Keratinocyte (primary cell): ENCODE results near the gene MLLT3. TPM values are rescaled to one million over a fixed set of nuclear protein-coding genes. Genes with fewer than 3 reads are reported as not detected.
"Not testable (repeated sequence)": the region's sequence is repeated elsewhere in the genome, so short reads cannot be mapped to it uniquely, and the experiment has no call there.

Experiments
- DNase-seq: peaks from one replicate; pipeline ENCODE4 v3.0.0-alpha.2; 2011; ENCODE audit warnings: low read depth, missing footprints, low spot score
- FAIRE-seq: peaks from 2 replicates; lab custom pipeline; 2011; peaks lifted over from hg19 to GRCh38; lab: Jason Lieb, UNC
- H2AFZ ChIP-seq: 2 replicates; pipeline ENCODE4 v1.6.0; 2012; ENCODE audit warnings: low read length, control low read depth, inconsistent platforms; ENCODE audit not compliant: control insufficient read depth
- H3K27ac ChIP-seq: 2 replicates; pipeline ENCODE4 v1.5.1; 2011; ENCODE audit warnings: low read length; ENCODE audit not compliant: control insufficient read depth, insufficient read depth
- H3K27me3 ChIP-seq: 3 replicates; pipeline ENCODE4 v1.6.0; 2011; ENCODE audit warnings: low read length; ENCODE audit not compliant: control insufficient read depth, insufficient read depth; ENCODE audit errors: extremely low read depth
- H3K36me3 ChIP-seq, 2 experiments: 2 replicates in 1 of 2; 3 replicates in 1 of 2; pipeline ENCODE4 v1.5.1; 2011; ENCODE audit warnings: low read length in 2 of 2, mild to moderate bottlenecking in 1 of 2; ENCODE audit not compliant: control insufficient read depth in 2 of 2, insufficient read depth in 2 of 2; ENCODE audit errors: extremely low read depth in 1 of 2
- H3K4me1 ChIP-seq: 3 replicates; pipeline ENCODE4 v1.5.1; 2011; ENCODE audit warnings: low read length; ENCODE audit not compliant: control insufficient read depth, insufficient read depth; ENCODE audit errors: extremely low read depth
- H3K4me2 ChIP-seq: 3 replicates; pipeline ENCODE4 v1.6.0; 2011; ENCODE audit warnings: low read depth, low read length; ENCODE audit not compliant: control insufficient read depth, insufficient read depth; ENCODE audit errors: extremely low read depth
- H3K4me3 ChIP-seq, 3 experiments: fragments of 200-600 bp in 1 of 3; sonication (generic) in 1 of 3; 2 replicates in 2 of 3; 3 replicates in 1 of 3; pipeline ENCODE4 v1.5.1; 2011 to 2016; ENCODE audit warnings: low read length in 3 of 3, mild to moderate bottlenecking in 3 of 3, control low read depth in 2 of 3, inconsistent platforms in 1 of 3, low read depth in 1 of 3, mixed read lengths in 1 of 3, mixed run types in 1 of 3, moderate library complexity in 1 of 3; ENCODE audit not compliant: control insufficient read depth in 2 of 3, insufficient read depth in 2 of 3; ENCODE audit errors: extremely low read depth in 1 of 3
- H3K79me2 ChIP-seq: 2 replicates; pipeline ENCODE4 v1.6.0; 2012; ENCODE audit warnings: low read length; ENCODE audit not compliant: control insufficient read depth, insufficient read depth
- H3K9ac ChIP-seq: 3 replicates; pipeline ENCODE4 v1.6.0; 2011; ENCODE audit warnings: low read length; ENCODE audit not compliant: control insufficient read depth, insufficient read depth; ENCODE audit errors: extremely low read depth
- H3K9me1 ChIP-seq: 3 replicates; pipeline ENCODE4 v1.6.0; 2011; ENCODE audit warnings: low read length; ENCODE audit not compliant: control insufficient read depth, insufficient read depth; ENCODE audit errors: extremely low read depth
- H3K9me3 ChIP-seq: 2 replicates; pipeline ENCODE4 v1.5.1; 2012; ENCODE audit warnings: low read depth, low read length; ENCODE audit not compliant: control insufficient read depth
- H4K20me1 ChIP-seq: 3 replicates; pipeline ENCODE4 v1.6.0; 2011; ENCODE audit warnings: low read length; ENCODE audit not compliant: control insufficient read depth, insufficient read depth; ENCODE audit errors: extremely low read depth
- CTCF ChIP-seq, 3 experiments: IDR thresholded peaks in 1 of 3; conservative IDR thresholded peaks in 1 of 3; optimal IDR thresholded peaks in 1 of 3; 2 replicates in 2 of 3; 3 replicates in 1 of 3; pipeline versions ENCODE3 to v1.5.1; 2011; ENCODE audit warnings: low read length in 3 of 3, mild to moderate bottlenecking in 3 of 3, moderate library complexity in 2 of 3, control low read depth in 1 of 3, inconsistent platforms in 1 of 3; ENCODE audit not compliant: insufficient read depth in 2 of 3; ENCODE audit errors: extremely low read depth in 1 of 3
- EZH2 ChIP-seq: IDR thresholded peaks from one replicate; pipeline ENCODE4 v1.6.1; 2012; ENCODE audit warnings: inconsistent platforms, mild to moderate bottlenecking, low read length, moderate library complexity
- dilution Hi-C: fragments of 300-500 bp; cut with MboI; formaldehyde crosslinking; loops from one replicate; pipeline ENCODE4 v1.7.0; 2020; ENCODE audit warnings: low sequenced_read_pairs; ENCODE audit not compliant: extremely low pct_ligation_motif_present
- polyA plus RNA-seq, 5 experiments: library from polyadenylated mRNA; depleted of rRNA in 3 of 5; stranded (reverse) in 3 of 5; stranded (forward) in 1 of 5; unstranded in 1 of 5; fragments of >200 nt; gene quantifications; 1 replicate in 1 of 5; 2 replicates in 3 of 5; 3 replicates in 1 of 5; pipeline versions ENCODE4 v1.2.1 to v1.2.3, GENCODE V29; 2011 to 2012; ENCODE audit warnings: missing spikeins in 2 of 5, low read depth in 1 of 5, low replicate concordance in 1 of 5

MLLT3 gene
- polyA plus RNA-seq, 1 donor (not counting 4 experiments of a cell fraction or from before 2014, with no cell fraction given), result 17.0 TPM

GRCh38 chr9:20591223-20591622, 31.1 kb downstream of the MLLT3 start:
- Histone ChIP-seq H3K9me1 (no peaks in the 10 kb centered on the region), H3K36me3 (no peaks in the 10 kb centered on the region), H3K4me1 (peaks cover 17% of the 10 kb centered on the region), H2AFZ (no peak overlapping the region), H3K4me2 (no peak overlapping the region), H3K9ac (no peak overlapping the region), H3K4me3 (no peak overlapping the region), H4K20me1 (no peaks in the 10 kb centered on the region), H3K27me3 (no peaks in the 10 kb centered on the region), H3K9me3 (no peaks in the 10 kb centered on the region), H3K79me2 (no peaks in the 10 kb centered on the region), H3K27ac (no peak overlapping the region)
- no peak for FAIRE-seq
- TF ChIP-seq CTCF (optimal IDR thresholded peaks at IDR 0.05 in 1 of 3, IDR thresholded peaks at IDR 0.05 in 1 of 3, conservative IDR thresholded peaks at IDR 0.05 in 1 of 3; ENCODE audit: extremely low read depth in 1 of 3, insufficient read depth in 2 of 3, low read length in 3 of 3) (no peak), EZH2 (no peak)
- dilution Hi-C loops, result no loop called here
- DNase-seq, result no peak

GRCh38 chr9:20584968-20585643, 37.2 kb downstream of the MLLT3 start:
- Histone ChIP-seq H4K20me1 (no peaks in the 10 kb centered on the region), H3K9ac (no peak overlapping the region), H3K4me2 (no peak overlapping the region), H3K36me3 (no peaks in the 10 kb centered on the region), H2AFZ (no peak overlapping the region), H3K9me1 (no peaks in the 10 kb centered on the region), H3K27me3 (no peaks in the 10 kb centered on the region), H3K4me1 (no peaks in the 10 kb centered on the region), H3K79me2 (no peaks in the 10 kb centered on the region), H3K9me3 (no peaks in the 10 kb centered on the region), H3K4me3 (no peak overlapping the region), H3K27ac (no peak overlapping the region)
- no peak for FAIRE-seq
- dilution Hi-C loops, result no loop called here
- DNase-seq, result no peak
- TF ChIP-seq EZH2 (no peak), CTCF (optimal IDR thresholded peaks at IDR 0.05 in 1 of 3, IDR thresholded peaks at IDR 0.05 in 1 of 3, conservative IDR thresholded peaks at IDR 0.05 in 1 of 3; ENCODE audit: extremely low read depth in 1 of 3, insufficient read depth in 2 of 3, low read length in 3 of 3) (no peak)

- FAIRE-seq, H3K9me3 ChIP-seq, H4K20me1 ChIP-seq, DNase-seq, H3K36me3 ChIP-seq, H3K4me1 ChIP-seq, H3K4me3 ChIP-seq, H3K79me2 ChIP-seq, H3K27me3 ChIP-seq, H3K4me2 ChIP-seq, H3K9ac ChIP-seq, H3K27ac ChIP-seq, H2AFZ ChIP-seq, dilution Hi-C loops, H3K9me1 ChIP-seq: not testable (repeated sequence)
Measured at GRCh38 chr9:20583088-20583487, 39.2 kb downstream of the MLLT3 start.
